ENCODE results near the gene AMIGO3.

AMIGO3 gene

DNA sequence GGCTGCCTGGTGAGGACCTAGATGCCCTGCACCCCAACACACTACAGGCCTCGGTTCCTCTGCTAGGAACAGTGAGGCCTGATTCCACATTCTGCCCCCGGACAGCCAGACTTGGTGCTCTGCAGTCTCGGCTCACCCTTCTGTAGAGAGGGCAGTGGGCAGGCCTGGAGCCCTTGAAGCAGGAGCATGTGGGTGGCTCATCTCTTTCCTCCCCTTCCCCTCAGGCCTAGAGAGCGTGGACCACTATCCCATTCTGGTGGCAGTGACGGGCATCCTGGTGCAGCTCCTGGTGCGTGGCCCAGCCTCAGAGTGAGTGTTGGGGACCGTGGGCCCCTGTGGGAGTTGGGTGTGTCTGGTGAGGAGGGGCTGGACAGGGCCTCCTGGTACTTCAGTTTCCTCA lies 3.3 kb downstream of the AMIGO3 start:
- H3K9ac ChIP-seq (ENCODE audit: low read depth, low read length) = no peak overlapping the region
- peaks cover 20% of the 10 kb centered on the region for H3K36me3 ChIP-seq (ENCODE audit: control insufficient read depth, insufficient read depth, low read length)
- H3K4me3 ChIP-seq (ENCODE audit: low read depth, low read length) = no peak overlapping the region
- peaks cover 2% of the 10 kb centered on the region for H3K4me1 ChIP-seq (ENCODE audit: control insufficient read depth, insufficient read depth, low read length)
- H3K9me3 ChIP-seq (ENCODE audit: control insufficient read depth, insufficient read depth, low read length) = no peaks in the 10 kb centered on the region
- H3K27me3 ChIP-seq (ENCODE audit: control insufficient read depth, insufficient read depth, low read length) = no peaks in the 10 kb centered on the region

DNA sequence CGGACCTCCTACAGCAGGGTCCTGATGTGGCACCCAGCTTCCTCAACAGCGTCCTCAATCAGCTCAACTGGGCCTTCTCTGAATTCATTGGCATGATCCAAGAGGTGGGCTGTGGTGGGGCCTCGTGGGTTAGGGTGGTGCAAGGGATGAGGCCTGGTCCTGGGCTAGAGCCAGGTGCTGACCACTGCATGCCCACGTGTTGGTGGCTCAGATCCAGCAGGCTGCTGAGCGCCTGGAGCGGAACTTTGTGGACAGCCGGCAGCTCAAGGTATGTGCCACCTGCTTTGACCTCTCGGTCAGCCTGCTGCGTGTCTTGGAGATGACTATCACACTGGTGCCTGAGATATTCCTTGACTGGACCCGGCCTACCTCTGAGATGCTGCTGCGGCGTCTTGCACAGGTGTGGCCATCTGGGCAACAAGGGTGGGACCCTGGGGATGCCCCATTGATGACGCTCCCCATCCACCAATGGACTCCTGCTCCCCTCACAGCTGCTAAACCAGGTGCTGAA lies 3.8 kb downstream of the AMIGO3 start:
- H3K36me3 ChIP-seq (ENCODE audit: control insufficient read depth, insufficient read depth, low read length) = peaks cover 15% of the 10 kb centered on the region
- H3K9me3 ChIP-seq (ENCODE audit: control insufficient read depth, insufficient read depth, low read length) = no peaks in the 10 kb centered on the region
- peaks cover 2% of the 10 kb centered on the region for H3K4me1 ChIP-seq (ENCODE audit: control insufficient read depth, insufficient read depth, low read length)
- no peak overlapping the region for H3K4me3 ChIP-seq (ENCODE audit: low read depth, low read length)
- no peaks in the 10 kb centered on the region for H3K27me3 ChIP-seq (ENCODE audit: control insufficient read depth, insufficient read depth, low read length)
- no peak overlapping the region for H3K9ac ChIP-seq (ENCODE audit: low read depth, low read length)

DNA sequence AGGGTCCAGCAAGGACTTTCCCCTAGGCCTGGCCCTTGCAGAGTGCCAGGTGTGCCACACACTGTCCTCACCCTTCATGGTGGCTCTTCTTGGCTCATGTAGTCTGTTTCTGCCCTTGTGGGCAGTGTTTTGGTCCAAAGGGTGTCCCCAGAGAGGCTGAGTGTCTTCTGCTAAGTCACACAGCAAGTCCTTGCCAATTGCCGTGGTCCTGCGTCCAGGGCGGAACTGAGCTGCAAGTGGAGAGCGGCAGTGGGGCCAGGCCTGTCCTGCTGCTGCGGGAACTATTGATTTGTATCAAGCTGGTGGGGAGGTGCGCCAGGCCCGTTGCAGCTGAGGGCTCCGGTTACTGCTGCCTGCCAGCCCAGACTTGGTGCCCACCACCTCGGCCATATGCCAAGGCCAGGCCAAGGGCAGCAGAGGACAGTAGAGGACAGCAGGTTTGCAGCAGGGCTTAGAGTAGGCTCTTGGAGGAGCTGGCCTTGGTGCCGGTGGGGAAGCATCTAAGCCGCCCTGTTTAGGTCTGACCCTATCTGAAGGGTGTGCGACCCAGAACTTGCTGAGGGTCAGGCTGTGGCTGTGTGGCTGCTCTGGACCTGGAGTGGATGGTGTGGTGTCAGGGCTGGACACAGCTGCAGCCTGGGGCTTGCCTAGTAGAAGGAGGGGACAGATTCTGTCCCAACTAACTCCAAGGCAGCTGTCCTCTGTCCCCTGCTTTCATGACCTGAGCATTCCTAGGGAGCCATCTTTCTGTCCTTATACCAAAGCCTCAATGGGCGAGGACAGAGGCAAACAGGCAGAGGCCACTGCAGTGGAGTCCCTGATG lies 4.5 kb downstream of the AMIGO3 start:
- Histone ChIP-seq H3K9ac (ENCODE audit: low read depth, low read length) (no peak overlapping the region), H3K27me3 (ENCODE audit: control insufficient read depth, insufficient read depth, low read length) (no peaks in the 10 kb centered on the region), H3K4me3 (ENCODE audit: low read depth, low read length) (no peak overlapping the region), H3K9me3 (ENCODE audit: control insufficient read depth, insufficient read depth, low read length) (no peaks in the 10 kb centered on the region), H3K4me1 (ENCODE audit: control insufficient read depth, insufficient read depth, low read length) (peaks cover 2% of the 10 kb centered on the region), H3K36me3 (ENCODE audit: control insufficient read depth, insufficient read depth, low read length) (peaks cover 13% of the 10 kb centered on the region)

DNA sequence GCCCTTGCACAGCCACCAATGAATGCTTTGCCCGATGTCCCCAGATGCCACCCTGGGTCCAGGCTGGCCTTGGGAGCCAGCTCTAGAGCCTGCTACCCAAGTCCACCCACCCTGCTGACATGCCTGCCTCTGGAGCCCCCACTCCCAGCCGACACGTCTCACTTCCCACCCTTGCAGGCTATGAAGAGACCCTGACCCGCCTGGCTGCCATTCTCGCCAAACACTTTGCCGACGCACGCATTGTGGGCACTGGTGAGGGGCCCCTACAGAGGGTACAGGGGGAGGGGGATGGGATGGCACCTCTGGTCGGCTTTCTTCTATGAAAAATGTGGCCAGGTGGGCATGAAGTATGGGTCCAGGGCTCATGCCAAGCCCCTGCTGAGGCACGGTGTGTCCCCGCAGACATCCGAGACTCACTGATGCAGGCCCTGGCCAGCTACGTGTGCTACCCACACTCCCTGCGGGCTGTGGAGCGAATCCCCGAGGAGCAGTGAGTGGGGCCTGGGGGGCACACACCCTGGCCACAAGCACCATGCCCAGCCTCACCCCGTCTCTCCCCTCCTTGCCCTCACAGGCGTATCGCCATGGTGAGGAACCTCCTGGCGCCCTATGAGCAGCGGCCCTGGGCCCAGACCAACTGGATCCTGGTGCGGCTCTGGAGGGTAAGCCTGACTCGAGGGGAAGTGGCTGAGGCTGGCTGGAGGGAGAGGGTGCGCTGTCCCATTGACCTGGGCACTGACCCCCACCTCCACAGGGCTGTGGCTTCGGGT lies 6.0 kb downstream of the AMIGO3 start:
- Histone ChIP-seq H3K9ac (ENCODE audit: low read depth, low read length) (no peak overlapping the region), H3K4me1 (ENCODE audit: control insufficient read depth, insufficient read depth, low read length) (peaks cover 2% of the 10 kb centered on the region), H3K4me3 (ENCODE audit: low read depth, low read length) (no peak overlapping the region), H3K36me3 (ENCODE audit: control insufficient read depth, insufficient read depth, low read length) (peaks cover 13% of the 10 kb centered on the region), H3K27me3 (ENCODE audit: control insufficient read depth, insufficient read depth, low read length) (no peaks in the 10 kb centered on the region), H3K9me3 (ENCODE audit: control insufficient read depth, insufficient read depth, low read length) (no peaks in the 10 kb centered on the region)

DNA sequence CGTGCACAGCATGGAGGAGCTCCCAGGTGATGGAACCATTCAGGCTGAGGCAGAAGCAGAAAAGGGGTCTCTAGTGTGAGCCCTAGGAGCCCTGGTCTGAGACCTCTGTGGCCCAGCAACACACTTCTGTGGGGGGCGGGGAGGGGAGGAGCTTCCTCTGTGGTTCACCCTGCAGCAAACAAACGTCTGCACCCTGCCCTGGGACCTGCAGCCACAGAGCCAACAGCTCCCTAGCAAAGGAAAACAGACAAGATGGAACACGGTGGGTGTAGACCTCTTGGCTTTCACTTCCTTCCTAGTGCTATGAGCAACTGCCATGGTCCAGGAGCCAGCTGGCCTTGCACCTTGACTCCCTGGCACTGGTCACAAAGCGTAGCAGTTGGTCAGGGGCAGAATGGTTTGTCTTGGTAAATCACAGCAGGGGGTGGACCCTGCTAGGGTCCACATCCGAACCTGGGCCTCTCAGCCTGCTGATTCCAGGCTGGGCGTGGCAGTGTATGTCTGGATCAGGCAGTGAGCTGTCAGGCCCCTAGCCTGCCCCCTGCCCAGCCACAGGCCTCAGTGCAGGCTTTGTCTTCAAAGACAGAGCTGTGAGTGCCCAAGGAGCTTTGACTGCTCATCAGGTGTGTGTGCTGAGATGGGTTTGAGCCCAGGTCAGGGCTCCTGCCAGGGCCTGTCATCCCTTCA lies 6.7 kb downstream of the AMIGO3 start:
- Histone ChIP-seq H3K36me3 (ENCODE audit: control insufficient read depth, insufficient read depth, low read length) (peaks cover 13% of the 10 kb centered on the region), H3K4me1 (ENCODE audit: control insufficient read depth, insufficient read depth, low read length) (peaks cover 2% of the 10 kb centered on the region), H3K9me3 (ENCODE audit: control insufficient read depth, insufficient read depth, low read length) (no peaks in the 10 kb centered on the region), H3K27me3 (ENCODE audit: control insufficient read depth, insufficient read depth, low read length) (no peaks in the 10 kb centered on the region), H3K9ac (ENCODE audit: low read depth, low read length) (no peak overlapping the region), H3K4me3 (ENCODE audit: low read depth, low read length) (no peak overlapping the region)

DNA sequence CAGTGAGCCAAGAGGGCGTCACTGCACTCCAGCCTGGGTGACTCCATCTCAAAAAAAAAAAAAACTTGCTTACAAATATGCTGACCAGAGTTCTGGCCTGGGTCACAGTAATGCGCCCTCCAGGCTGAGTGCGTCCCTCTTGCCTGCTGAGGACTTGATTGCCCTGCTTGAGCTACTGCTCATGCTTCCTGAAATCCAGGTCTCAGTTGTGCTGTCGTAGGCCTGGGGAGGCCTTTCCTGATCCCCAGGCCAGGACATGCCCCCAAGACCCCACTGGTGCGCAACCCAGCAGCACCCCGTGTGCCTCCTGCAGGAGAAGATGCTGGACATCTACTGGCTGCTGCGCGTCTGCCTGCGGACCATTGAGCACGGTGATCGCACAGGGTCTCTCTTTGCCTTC lies 7.3 kb downstream of the AMIGO3 start:
- Histone ChIP-seq H3K4me1 (ENCODE audit: control insufficient read depth, insufficient read depth, low read length) (peaks cover 2% of the 10 kb centered on the region), H3K27me3 (ENCODE audit: control insufficient read depth, insufficient read depth, low read length) (no peaks in the 10 kb centered on the region), H3K36me3 (ENCODE audit: control insufficient read depth, insufficient read depth, low read length) (peaks cover 11% of the 10 kb centered on the region), H3K9ac (ENCODE audit: low read depth, low read length) (no peak overlapping the region), H3K9me3 (ENCODE audit: control insufficient read depth, insufficient read depth, low read length) (no peaks in the 10 kb centered on the region), H3K4me3 (ENCODE audit: low read depth, low read length) (no peak overlapping the region)

DNA sequence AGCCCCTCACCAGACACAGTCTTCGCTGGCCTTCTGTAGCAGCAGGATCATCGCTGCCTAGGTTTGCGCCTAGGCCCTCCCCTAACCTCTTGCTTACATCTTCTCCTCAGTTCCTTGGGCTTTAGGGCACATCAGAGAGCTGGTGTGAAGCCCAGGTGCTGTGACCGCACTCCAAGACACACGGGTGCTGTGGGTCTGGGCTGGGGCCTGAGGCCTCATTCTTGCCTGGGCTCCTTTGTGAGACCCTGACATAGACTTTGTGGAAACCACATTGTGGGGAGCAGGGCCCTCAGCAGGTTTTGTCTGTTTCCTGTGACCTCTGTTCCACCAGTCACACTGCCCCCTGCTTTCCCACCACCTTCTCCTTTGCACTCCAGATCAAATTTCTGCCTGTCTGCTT lies 8.0 kb downstream of the AMIGO3 start:
- Histone ChIP-seq H3K36me3 (ENCODE audit: control insufficient read depth, insufficient read depth, low read length) (peaks cover 14% of the 10 kb centered on the region), H3K4me1 (ENCODE audit: control insufficient read depth, insufficient read depth, low read length) (peaks cover 2% of the 10 kb centered on the region), H3K4me3 (ENCODE audit: low read depth, low read length) (no peak overlapping the region), H3K27me3 (ENCODE audit: control insufficient read depth, insufficient read depth, low read length) (no peaks in the 10 kb centered on the region), H3K9ac (ENCODE audit: low read depth, low read length) (no peak overlapping the region), H3K9me3 (ENCODE audit: control insufficient read depth, insufficient read depth, low read length) (no peaks in the 10 kb centered on the region)

DNA sequence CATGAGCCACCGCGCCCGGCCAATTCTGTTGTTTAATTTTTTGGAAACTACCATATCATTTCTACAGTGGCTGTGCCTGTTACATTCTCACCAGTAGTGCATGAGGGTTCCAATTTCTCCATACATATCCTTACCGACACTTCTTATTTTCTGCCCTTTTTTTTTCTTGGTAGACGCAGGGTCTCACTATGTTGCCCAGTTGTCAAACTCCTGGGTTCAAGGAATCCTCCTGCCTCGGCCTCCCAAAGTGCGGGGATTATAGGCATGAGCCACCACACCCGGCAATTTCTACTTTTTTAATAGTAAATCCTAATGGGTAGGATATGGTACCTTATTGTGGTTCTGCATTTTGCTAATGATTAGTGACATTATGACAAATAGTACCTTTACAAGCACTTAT lies 9.6 kb downstream of the AMIGO3 start:
- Histone ChIP-seq H3K36me3 (ENCODE audit: control insufficient read depth, insufficient read depth, low read length) (peaks cover 15% of the 10 kb centered on the region), H3K27me3 (ENCODE audit: control insufficient read depth, insufficient read depth, low read length) (no peaks in the 10 kb centered on the region), H3K9me3 (ENCODE audit: control insufficient read depth, insufficient read depth, low read length) (no peaks in the 10 kb centered on the region), H3K4me3 (ENCODE audit: low read depth, low read length) (no peak overlapping the region), H3K4me1 (ENCODE audit: control insufficient read depth, insufficient read depth, low read length) (peaks cover 2% of the 10 kb centered on the region), H3K9ac (ENCODE audit: low read depth, low read length) (no peak overlapping the region)

DNA sequence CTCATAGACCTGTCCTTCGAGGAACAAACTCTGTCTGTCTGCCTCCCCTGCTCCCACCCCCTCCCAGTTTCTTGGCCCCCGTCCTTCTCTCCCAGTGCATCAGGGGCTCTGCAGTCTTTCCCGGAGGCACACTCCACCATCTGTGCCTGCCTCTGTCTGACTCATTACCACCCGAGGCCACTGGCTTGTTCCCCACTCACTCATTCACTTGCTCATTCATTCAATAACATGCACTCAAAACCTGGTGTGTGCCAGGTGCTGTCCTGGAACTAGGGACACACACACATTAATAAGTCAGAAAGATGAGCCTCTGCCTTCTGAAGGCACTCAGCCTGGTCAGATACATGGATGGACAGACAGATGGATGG lies 12.4 kb downstream of the AMIGO3 start:
- Histone ChIP-seq H3K36me3 (ENCODE audit: control insufficient read depth, insufficient read depth, low read length) (peaks cover 24% of the 10 kb centered on the region), H3K27me3 (ENCODE audit: control insufficient read depth, insufficient read depth, low read length) (no peaks in the 10 kb centered on the region), H3K4me1 (ENCODE audit: control insufficient read depth, insufficient read depth, low read length) (no peaks in the 10 kb centered on the region), H3K4me3 (ENCODE audit: low read depth, low read length) (no peak overlapping the region), H3K9ac (ENCODE audit: low read depth, low read length) (no peak overlapping the region), H3K9me3 (ENCODE audit: control insufficient read depth, insufficient read depth, low read length) (no peaks in the 10 kb centered on the region)

DNA sequence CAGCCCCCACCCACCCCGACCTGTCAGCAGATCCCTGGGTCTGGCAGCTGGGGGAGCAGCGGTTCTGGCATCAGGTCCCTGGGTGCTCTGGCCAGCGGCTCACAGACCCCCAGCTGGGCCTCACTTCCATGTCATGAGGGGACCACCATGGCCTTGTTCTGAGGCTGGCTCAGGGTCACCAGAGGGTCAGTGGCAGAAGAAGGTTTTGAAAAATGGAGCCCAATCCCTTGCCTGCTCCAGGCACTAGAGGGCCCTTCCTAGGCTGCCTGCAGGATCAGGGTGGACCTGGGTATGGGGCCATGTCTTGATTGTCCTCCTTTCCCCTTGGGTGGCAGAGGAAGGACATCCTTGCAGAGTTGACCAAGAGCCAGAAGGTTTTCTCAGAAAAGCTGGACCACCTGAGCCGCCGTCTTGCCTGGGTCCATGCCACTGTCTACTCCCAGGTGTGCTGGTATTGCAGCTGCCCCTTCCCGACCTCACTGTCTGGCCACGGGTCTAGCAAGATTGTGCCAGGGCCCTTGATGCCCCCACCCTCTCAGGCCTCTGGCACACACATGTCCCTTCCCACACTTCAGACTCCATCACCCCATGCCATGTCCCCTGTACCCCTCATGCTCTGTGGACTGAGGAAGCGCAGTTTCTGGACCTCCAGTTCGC lies 12.9 kb downstream of the AMIGO3 start:
- H3K9ac ChIP-seq (ENCODE audit: low read depth, low read length) = no peak overlapping the region
- no peaks in the 10 kb centered on the region for H3K9me3 ChIP-seq (ENCODE audit: control insufficient read depth, insufficient read depth, low read length)
- peaks cover 29% of the 10 kb centered on the region for H3K36me3 ChIP-seq (ENCODE audit: control insufficient read depth, insufficient read depth, low read length)
- no peak overlapping the region for H3K4me3 ChIP-seq (ENCODE audit: low read depth, low read length)
- no peaks in the 10 kb centered on the region for H3K27me3 ChIP-seq (ENCODE audit: control insufficient read depth, insufficient read depth, low read length)
- H3K4me1 ChIP-seq (ENCODE audit: control insufficient read depth, insufficient read depth, low read length) = no peaks in the 10 kb centered on the region

DNA sequence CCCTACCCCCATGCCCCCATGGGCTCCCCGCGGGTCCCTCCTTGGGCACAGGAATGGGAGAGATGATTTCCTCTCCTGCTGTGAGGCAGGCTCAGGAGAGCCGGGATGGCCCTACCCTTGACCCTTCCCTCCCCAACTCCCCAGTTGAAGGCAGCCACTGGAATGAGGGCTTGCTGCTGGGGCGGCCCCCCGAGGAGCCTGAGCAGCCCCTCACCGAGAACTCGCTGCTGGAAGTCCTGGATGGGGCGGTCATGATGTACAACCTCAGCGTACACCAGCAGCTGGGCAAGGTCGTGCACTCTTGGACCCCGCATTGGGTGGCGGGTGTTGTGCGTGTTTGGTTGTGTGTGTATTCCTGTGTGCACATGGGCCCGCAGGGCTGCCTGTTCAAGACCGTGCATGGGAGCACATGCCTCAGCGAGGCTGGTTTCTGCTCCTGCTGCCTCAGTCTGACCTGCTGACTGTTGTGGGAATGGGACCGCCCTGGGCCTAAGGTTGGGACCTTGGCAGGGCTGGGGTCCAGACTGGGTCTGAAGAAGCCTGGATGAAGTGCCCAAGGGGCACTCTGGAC lies 14.0 kb downstream of the AMIGO3 start:
- Histone ChIP-seq H3K9me3 (ENCODE audit: control insufficient read depth, insufficient read depth, low read length) (no peaks in the 10 kb centered on the region), H3K4me3 (ENCODE audit: low read depth, low read length) (no peak overlapping the region), H3K27me3 (ENCODE audit: control insufficient read depth, insufficient read depth, low read length) (no peaks in the 10 kb centered on the region), H3K4me1 (ENCODE audit: control insufficient read depth, insufficient read depth, low read length) (no peaks in the 10 kb centered on the region), H3K36me3 (ENCODE audit: control insufficient read depth, insufficient read depth, low read length) (peaks cover 30% of the 10 kb centered on the region), H3K9ac (ENCODE audit: low read depth, low read length) (no peak overlapping the region)
